ENCODE measurements around the gene ANKRD23.
A peak's percentile ranks its signal among the peaks of the same experiment; 100 is the strongest.

ANKRD23 gene

DNA sequence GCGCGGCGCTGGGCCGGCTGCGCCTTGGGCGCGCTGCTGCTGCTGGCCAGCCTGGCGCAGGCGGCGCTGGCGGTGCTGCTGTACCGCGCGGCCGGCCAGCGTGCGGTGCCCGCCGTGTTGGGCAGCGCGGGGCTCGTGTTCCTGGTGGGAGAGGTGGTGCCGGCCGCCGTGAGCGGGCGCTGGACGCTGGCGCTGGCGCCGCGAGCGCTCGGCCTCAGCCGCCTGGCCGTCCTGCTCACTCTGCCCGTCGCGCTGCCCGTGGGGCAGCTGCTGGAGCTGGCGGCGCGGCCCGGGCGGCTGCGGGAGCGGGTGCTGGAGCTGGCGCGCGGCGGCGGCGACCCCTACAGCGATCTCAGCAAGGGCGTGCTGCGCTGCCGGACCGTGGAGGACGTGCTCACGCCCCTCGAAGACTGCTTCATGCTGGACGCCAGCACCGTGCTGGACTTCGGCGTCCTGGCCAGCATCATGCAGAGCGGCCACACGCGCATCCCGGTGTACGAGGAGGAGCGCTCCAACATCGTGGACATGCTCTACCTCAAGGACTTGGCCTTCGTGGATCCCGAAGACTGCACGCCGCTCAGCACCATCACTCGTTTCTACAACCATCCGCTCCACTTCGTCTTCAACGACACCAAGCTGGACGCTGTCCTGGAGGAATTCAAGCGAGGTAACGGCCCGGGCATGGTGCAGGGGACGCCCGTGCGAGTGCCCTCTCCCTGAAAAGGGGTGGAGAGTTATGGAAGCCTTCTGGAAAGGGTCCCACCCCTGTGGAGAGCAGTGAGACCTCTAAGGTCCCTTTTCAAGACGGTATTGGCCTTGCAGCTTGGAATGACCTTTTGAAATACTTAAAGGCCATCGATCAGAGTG, 26.8 kb downstream of the ANKRD23 start:
- no peak for TF ChIP-seq FOXA1 (IDR thresholded peaks at IDR 0.05)
- no peak for TF ChIP-seq PKNOX1 (IDR thresholded peaks at IDR 0.05)
- TF ChIP-seq LEF1 (IDR thresholded peaks at IDR 0.05; ENCODE audit: borderline replicate concordance), result no peak
- TF ChIP-seq FOXM1 (IDR thresholded peaks at IDR 0.05; ENCODE audit: borderline replicate concordance), result no peak
- peak; percentile 41; the same call in 1 of the 2 replicates for TF ChIP-seq L3MBTL2 (conservative IDR thresholded peaks at IDR 0.05)
- DNase-seq (ENCODE audit: extremely low spot score), result no peak
- ChIA-PET CTCF (interaction anchor here (0.6 kb wide), 1 partner anchor 88 kb away, joined by 3 read pairs; no protein-coding TSS in a partner anchor), POLR2A (interaction anchor here (0.8 to 3.2 kb wide), 18 partner anchors 16 to 281 kb away, joined by 3 to 15 read pairs (median 4); partner anchors contain the start of genes ANKRD39 and KANSL3)

- CTCF ChIA-PET, result interaction anchor here (0.6 to 0.8 kb wide), 3 partner anchors 16 to 87 kb away, joined by 3 to 5 read pairs (median 4); no protein-coding TSS in a partner anchor
- TF ChIP-seq FOXM1 (IDR thresholded peaks at IDR 0.05; ENCODE audit: borderline replicate concordance) (peak; percentile 35; the same call in 1 of the 2 replicates), L3MBTL2 (conservative IDR thresholded peaks at IDR 0.05) (no peak)
- DNase-seq (ENCODE audit: extremely low spot score), result peak; percentile 96
- POLR2A ChIA-PET, result interaction anchor here (0.8 to 3.2 kb wide), 19 partner anchors 16 to 281 kb away, joined by 3 to 15 read pairs (median 3); partner anchors contain the start of genes ANKRD39 and KANSL3
Measured at GRCh38 chr2:96816127-96816835, 27.5 kb downstream of the ANKRD23 start, which contains the start of gene CNNM3. CNNM3 (plus strand) TSS chr2:96816268; CDS start chr2:96816278, 10 bp downstream.

DNA sequence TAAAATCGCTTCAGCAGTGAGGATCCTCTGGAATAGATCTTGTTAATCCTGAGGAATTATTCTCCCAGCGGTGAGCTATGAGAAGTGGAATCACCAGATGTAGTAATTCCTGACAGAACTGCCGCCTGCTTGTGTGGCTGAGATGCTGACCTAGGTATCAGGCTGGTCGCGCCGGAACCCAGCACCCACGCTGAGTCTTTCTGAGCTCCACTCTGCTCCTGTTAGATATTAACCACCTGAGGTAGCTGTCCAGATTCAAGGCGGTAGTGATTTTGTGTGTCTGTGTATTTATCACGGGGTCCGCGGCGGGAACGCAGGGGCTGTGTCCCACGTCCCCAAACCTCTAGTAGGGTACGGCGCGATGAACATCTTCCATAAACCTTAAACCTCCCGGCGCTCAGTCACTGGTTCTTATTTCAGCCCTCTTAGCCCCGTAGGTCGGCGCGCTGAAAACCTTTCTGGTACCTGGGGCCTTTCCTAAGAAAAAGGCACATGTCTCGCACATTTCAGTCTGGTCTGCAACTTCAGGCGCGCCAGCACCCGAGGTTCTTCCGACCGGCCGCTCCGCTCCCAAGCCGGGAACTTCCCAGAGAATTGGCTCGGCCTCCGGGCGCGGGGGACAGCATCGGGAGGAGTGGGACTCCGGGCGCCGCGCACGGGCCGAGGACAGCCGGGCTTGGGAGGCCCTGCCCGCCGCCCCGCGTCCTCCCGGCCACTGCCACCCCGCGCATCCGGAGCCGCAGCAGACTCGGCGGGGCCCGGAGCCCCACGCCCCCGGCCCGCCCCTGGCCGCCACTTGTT, 28.3 kb downstream of the ANKRD23 start:
- no peak for TF ChIP-seq FOXM1 (IDR thresholded peaks at IDR 0.05; ENCODE audit: borderline replicate concordance)
- no peak for TF ChIP-seq NFRKB (IDR thresholded peaks at IDR 0.05)
- TF ChIP-seq PKNOX1 (IDR thresholded peaks at IDR 0.05), result no peak
- TF ChIP-seq SUZ12 (IDR thresholded peaks at IDR 0.05), result no peak
- TF ChIP-seq CTBP1 (IDR thresholded peaks at IDR 0.05; ENCODE audit: borderline replicate concordance), result no peak
- TF ChIP-seq TARDBP (IDR thresholded peaks at IDR 0.05), result no peak
- TF ChIP-seq ARNT (IDR thresholded peaks at IDR 0.05), result no peak
- ChIA-PET CTCF (interaction anchor here (0.8 to 1.1 kb wide), 3 partner anchors 15 to 52 kb away, joined by 4 to 5 read pairs (median 5); no protein-coding TSS in a partner anchor), POLR2A (interaction anchor here (0.8 to 3.2 kb wide), 16 partner anchors 17 to 191 kb away, joined by 3 to 15 read pairs (median 4); partner anchors contain the start of genes ANKRD39 and KANSL3)
- DNase-seq (ENCODE audit: extremely low spot score), result peak; percentile 41

DNA sequence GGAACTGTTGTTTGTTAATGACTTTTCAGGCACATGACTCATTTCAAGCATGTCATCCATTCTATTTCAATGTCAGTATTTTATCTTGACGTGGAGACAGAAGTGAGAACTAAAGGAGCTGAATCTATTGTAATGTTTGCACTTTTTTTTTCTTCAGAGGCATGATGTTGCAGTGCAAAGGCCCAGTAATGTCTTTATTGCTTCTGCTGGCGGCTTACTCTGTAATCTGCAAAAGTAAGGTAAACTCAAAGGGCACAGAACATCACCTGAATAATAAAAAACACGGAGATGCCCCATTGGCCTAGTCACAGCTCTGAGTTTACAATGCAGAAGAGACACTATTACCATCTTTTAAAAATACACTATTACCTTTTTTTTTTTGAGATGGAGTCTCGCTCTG, 30.2 kb downstream of the ANKRD23 start:
- DNase-seq (ENCODE audit: extremely low spot score), result no peak
- ChIA-PET CTCF (interaction anchor here (0.6 to 1.0 kb wide), 2 partner anchors 13 to 28 kb away, joined by 4 to 5 read pairs; no protein-coding TSS in a partner anchor), POLR2A (interaction anchor here (1.2 kb wide), 2 partner anchors 44 to 53 kb away, joined by 3 read pairs; partner anchors contain the start of genes ANKRD39 and CNNM4)
- TF ChIP-seq ARNT (IDR thresholded peaks at IDR 0.05) (no peak), BHLHE40 (IDR thresholded peaks at IDR 0.05; ENCODE audit: borderline replicate concordance) (no peak), SP1 (IDR thresholded peaks at IDR 0.05) (no peak), NFRKB (IDR thresholded peaks at IDR 0.05) (no peak), FOXK2 (IDR thresholded peaks at IDR 0.05) (no peak), L3MBTL2 (conservative IDR thresholded peaks at IDR 0.05) (no peak), SUZ12 (IDR thresholded peaks at IDR 0.05) (no peak), CTBP1 (IDR thresholded peaks at IDR 0.05; ENCODE audit: borderline replicate concordance) (no peak), ELF4 (IDR thresholded peaks at IDR 0.05) (no peak), FOXM1 (IDR thresholded peaks at IDR 0.05; ENCODE audit: borderline replicate concordance) (no peak)

- POLR2A ChIA-PET, result no interaction called here
- TF ChIP-seq ARNT (IDR thresholded peaks at IDR 0.05) (no peak), NFRKB (IDR thresholded peaks at IDR 0.05) (no peak), LEF1 (IDR thresholded peaks at IDR 0.05; ENCODE audit: borderline replicate concordance) (no peak), ZNF384 (IDR thresholded peaks at IDR 0.05) (no peak), FOXM1 (IDR thresholded peaks at IDR 0.05; ENCODE audit: borderline replicate concordance) (no peak), HDGF (IDR thresholded peaks at IDR 0.05; ENCODE audit: borderline replicate concordance) (no peak), TARDBP (IDR thresholded peaks at IDR 0.05) (no peak), PKNOX1 (IDR thresholded peaks at IDR 0.05) (no peak), ELF4 (IDR thresholded peaks at IDR 0.05) (no peak), FOXA1 (IDR thresholded peaks at IDR 0.05) (no peak), CTBP1 (IDR thresholded peaks at IDR 0.05; ENCODE audit: borderline replicate concordance) (no peak)
- CTCF ChIA-PET, result no interaction called here
- no peak for DNase-seq (ENCODE audit: extremely low spot score)
Measured at GRCh38 chr2:96811917-96812316, 31.9 kb downstream of the ANKRD23 start.

Data from HEK293T (cell line).